HEK293 (cell line): Measurements from ENCODE around the gene CDCA3.

Source experiments
- ZBTB7A ChIP-seq: fragments of 450-650 bp; formaldehyde crosslinking; IDR thresholded peaks from 2 replicates; pipeline ENCODE4 v1.5.1; 2016; ENCODE audit warnings: low read depth, missing biosample characterization, missing genetic modification characterization
- TF ChIP-seq, protein P1 (sequence below): fragments of 450-650 bp; formaldehyde crosslinking; IDR thresholded peaks from 2 replicates; pipeline ENCODE4 v1.5.1; 2016; ENCODE audit warnings: missing biosample characterization, missing genetic modification characterization

GRCh38 chr12:6839482-6840201 is 11.4 kb downstream of the CDCA3 start:
- TF ChIP-seq ZBTB7A (tag by site-specific recombination): no peak
- TF ChIP-seq, protein P1, sequence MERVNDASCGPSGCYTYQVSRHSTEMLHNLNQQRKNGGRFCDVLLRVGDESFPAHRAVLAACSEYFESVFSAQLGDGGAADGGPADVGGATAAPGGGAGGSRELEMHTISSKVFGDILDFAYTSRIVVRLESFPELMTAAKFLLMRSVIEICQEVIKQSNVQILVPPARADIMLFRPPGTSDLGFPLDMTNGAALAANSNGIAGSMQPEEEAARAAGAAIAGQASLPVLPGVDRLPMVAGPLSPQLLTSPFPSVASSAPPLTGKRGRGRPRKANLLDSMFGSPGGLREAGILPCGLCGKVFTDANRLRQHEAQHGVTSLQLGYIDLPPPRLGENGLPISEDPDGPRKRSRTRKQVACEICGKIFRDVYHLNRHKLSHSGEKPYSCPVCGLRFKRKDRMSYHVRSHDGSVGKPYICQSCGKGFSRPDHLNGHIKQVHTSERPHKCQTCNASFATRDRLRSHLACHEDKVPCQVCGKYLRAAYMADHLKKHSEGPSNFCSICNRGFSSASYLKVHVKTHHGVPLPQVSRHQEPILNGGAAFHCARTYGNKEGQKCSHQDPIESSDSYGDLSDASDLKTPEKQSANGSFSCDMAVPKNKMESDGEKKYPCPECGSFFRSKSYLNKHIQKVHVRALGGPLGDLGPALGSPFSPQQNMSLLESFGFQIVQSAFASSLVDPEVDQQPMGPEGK (tag by site-specific recombination): no peak
